Fibroblast of mammary gland (primary cell): ENCODE results near the gene L3MBTL2.
A peak's percentile ranks its signal among the peaks of the same experiment; 100 is the strongest.

Experiments used
- DNase-seq: peaks from one replicate; pipeline ENCODE4 v3.0.0-alpha.2; 2010; ENCODE audit warnings: low read depth
- H3K4me3 ChIP-seq: 2 replicates; pipeline ENCODE4 v1.5.1; 2011; ENCODE audit warnings: low read depth, mild to moderate bottlenecking, low read length, moderate library complexity; ENCODE audit not compliant: control insufficient read depth
- CTCF ChIP-seq: conservative IDR thresholded peaks from 2 replicates; pipeline ENCODE4 v1.5.1; 2011; ENCODE audit warnings: low read depth, low read length, inconsistent platforms; ENCODE audit not compliant: control insufficient read depth, insufficient read depth

L3MBTL2 gene

GRCh38 chr22:41234815-41235695, 29.9 kb downstream of the L3MBTL2 start:
- TF ChIP-seq CTCF, result no peak
- DNase-seq, result no peak
- H3K4me3 ChIP-seq, result no peak overlapping the region

GRCh38 chr22:41237036-41237706, 32.1 kb downstream of the L3MBTL2 start:
- no peak for TF ChIP-seq CTCF
- DNase-seq, result no peak
- H3K4me3 ChIP-seq, result no peak overlapping the region

- peak; percentile 26 for DNase-seq
- no peak overlapping the region for H3K4me3 ChIP-seq
- no peak for TF ChIP-seq CTCF
Measured at GRCh38 chr22:41237707-41238569, 32.8 kb downstream of the L3MBTL2 start.

- H3K4me3 ChIP-seq, result no peak overlapping the region
- no peak for TF ChIP-seq CTCF
- no peak for DNase-seq
Measured at GRCh38 chr22:41238570-41239442, 33.7 kb downstream of the L3MBTL2 start.

- DNase-seq, result no peak
- H3K4me3 ChIP-seq, result no peak overlapping the region
- no peak for TF ChIP-seq CTCF
Measured at GRCh38 chr22:41239443-41240128, 34.5 kb downstream of the L3MBTL2 start.
